Breast epithelium (tissue), 3 donors: Measurements from ENCODE around the gene TENM4.

Experiments
- CTCF ChIP-seq, 3 donors: fragments of 450-650 bp; IDR thresholded peaks; one replicate each; pipeline ENCODE4 v1.5.1; 2016 to 2017; ENCODE audit warnings: antibody characterized with exemption in 3 of 3, mild to moderate bottlenecking in 3 of 3, moderate library complexity in 3 of 3
- POLR2A ChIP-seq: fragments of 450-650 bp; IDR thresholded peaks from one replicate; pipeline ENCODE4 v1.6.1; 2016; ENCODE audit warnings: antibody characterized with exemption, mild to moderate bottlenecking, moderate library complexity

DNA sequence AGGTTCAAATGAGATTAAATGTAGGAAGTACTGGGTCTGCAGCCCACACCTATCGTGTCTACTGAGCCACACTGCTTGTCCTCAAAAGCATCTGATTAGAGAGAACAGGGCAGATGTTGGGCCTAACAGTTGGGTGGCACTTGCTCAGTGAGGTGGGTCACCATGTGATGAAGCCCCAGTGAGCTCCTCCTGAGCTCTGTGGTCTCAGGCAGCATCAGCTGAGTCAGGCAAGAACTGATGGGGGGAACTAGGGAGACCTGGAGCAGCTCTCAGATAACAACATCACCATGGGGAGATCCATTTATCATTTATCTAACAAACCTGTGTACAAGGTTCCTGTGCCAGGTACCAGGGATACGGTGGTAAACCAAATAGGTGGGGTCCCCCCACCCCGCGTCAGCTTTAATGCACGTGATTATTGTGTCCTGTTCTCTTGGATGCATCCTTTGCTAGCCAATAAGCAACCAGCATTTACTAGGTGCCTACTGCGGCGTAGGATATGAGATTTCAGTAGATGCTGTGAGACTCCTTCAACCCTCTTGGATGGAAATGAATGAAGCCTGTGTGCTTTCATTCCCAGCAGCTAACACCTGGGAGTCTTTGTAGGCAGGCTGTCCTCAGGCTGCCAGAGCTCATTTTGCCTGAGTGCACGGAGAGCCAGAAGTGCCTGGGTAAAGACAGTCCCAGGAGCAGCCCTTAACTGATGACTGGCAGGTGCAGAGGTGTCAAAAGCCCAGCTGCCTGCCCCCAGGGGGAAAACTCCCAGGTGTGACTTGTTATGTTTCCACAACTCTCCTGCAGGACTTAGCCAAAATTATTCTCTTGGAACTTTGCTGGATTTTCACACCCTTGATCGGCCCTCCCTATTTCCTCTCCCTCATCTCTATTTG lies 792.6 kb downstream of the TENM4 start:
- TF ChIP-seq CTCF (IDR thresholded peaks at IDR 0.05), result no peak
- no peak for TF ChIP-seq POLR2A
